HK-2 (cell line): Measurements from ENCODE around the gene FOXJ3.

Experiments
- DNase-seq: peaks from one replicate; pipeline ENCODE4 v3.0.0-alpha.2; 2018; ENCODE audit not compliant: unreplicated experiment

FOXJ3 gene

GRCh38 chr1:42189931-42190853 is 144.8 kb downstream of the FOXJ3 start:
- DNase-seq = no peak

GRCh38 chr1:42186152-42186551 is 148.9 kb downstream of the FOXJ3 start:
- DNase-seq = no peak

DNA sequence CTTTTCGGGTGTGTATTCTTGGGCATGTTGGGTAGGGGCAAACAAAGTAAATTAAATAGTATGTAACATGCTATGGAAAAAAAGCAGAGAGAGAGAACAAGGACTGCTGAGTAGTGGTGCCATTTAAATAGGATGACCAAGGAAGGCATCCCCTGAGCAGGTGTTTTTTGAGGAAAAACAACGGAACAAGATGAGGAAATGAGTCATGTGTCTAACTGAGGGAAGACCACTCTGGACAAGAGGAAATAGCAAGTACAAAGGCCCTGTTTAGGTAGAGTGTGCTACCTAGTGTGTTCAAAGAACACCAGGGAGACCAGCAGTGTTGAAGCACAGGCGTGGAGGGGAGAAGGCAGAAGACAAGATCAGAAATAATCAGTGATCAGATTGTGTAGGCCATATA is 150.4 kb downstream of the FOXJ3 start:
- no peak for DNase-seq

DNA sequence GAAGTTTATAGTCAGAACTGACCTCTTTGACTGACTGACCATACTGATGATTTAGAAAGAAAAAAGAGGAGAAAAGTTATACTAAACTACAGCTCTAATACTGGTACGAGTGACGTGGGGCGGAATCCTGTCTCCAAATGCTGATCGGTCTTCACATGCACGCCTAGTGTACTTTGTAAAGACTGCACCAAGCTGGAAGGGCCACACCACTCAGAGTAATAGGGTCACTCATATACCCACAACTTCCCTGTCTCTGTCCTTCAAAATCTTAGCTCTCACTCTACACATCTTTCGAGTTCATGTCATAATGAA is 151.1 kb downstream of the FOXJ3 start:
- no peak for DNase-seq

DNA sequence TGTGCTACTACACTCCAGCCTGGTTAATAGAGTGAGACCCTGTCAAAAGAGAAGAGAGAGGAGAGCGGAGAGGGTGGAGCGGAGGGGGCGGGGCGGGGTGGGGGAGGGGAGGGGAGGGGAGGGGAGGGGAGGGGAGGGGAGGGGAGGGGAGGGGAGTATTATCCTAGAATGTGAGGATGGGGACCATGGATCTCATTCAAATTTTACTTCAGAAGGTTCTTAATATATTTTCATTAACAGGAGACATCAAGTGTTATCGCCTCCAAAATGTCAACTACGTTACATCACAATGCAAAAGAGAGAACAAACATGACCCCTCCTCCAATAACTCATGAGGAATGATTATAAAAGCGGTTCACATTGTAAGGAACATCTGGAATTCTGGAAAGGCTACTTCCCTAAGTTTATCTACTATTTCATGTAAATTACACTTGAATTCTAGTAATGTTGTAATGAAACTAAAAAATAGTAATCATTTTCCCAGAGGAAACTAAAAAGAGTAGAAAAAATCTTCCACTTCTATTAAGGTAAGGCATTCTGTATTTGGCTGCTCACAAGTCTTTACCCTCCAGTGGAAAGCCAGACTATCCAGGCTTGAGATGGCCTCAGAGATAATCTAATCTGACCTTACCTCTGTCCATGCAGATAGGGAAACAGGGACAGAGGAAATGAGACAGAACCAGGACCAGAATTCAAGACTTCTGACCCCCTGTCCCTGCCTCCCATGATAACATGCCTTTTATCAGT is 151.7 kb downstream of the FOXJ3 start:
- no peak for DNase-seq

- no peak for DNase-seq
Measured at GRCh38 chr1:42181687-42182086, 153.3 kb downstream of the FOXJ3 start.

DNA sequence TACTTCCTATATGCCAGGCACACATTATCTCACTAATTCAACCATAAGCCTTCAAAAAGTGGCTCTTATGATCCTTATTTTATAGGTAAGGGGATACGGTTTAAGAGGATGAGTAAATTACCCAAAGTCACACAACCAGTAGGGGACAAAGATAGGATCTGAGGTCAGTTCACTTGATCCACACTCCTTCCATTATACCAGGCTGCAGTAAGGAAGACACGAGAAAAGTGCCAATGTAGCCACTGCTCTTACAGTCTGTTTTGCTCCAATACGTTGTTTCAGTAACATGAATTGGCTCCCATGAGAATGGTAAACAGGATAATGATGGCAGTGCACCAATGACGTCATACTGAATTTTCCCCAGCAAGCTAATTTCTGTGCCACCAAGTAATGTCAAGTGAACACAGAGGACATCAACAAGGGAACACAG is 155.1 kb downstream of the FOXJ3 start:
- DNase-seq = no peak

- no peak for DNase-seq
Measured at GRCh38 chr1:42179275-42179674, 155.8 kb downstream of the FOXJ3 start.

GRCh38 chr1:42178249-42178648 is 156.8 kb downstream of the FOXJ3 start:
- DNase-seq = no peak

DNA sequence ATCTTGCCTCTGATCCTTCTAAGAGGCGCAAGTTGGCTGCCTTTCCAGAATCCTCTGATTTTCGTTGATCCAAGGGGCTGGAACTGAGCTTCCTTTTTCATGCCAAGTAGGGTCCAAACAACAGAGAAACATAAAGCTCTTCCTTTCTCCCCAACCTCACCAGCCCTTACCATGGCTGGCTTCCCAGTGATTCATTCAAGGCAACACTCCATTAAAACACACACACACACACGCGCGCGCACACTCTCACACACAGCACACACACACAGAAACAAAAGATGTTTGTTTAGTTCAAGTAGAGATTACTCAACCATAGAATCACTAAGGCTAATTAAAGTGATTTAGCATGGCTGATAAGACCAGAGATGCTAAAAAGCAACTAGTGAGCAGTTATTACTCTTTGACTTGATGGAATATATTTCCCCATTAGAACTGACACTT is 157.5 kb downstream of the FOXJ3 start:
- DNase-seq = peak; percentile 33

GRCh38 chr1:42176902-42177519 is 158.0 kb downstream of the FOXJ3 start:
- no peak for DNase-seq

DNA sequence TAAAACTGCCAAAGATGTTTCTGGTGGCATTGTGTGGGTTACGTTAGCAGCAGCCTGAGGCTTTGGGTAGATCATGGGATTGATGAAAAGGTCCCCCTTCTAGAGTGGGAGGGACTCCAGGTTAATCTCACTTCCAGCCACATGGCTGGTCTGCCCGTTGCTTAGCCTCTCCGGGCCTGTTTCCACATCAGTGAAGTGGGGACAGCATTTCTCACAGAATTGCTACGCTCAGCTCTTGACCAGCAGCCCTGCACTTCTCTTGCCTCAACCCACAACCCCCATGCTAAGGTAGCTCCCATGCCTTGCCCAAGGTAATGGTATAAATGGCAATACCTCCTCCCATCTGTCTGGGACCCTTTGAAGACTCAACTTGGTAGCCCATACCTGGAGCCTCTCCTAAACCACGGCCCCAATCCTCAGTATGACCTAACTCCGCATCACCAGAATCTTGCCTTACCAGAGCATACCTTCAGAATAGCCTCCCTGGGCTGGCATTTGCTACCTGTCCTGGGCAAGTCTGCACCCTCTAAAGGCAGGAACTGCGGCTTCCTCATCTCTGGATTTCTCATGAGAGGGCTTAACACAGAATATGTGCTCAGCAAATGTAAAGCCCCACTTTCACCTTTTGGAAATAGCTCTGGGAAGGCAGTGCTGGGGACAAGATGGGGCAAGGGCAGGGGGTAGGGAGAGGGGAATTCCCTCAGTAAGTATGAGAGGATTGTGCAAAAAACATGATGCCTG is 159.6 kb downstream of the FOXJ3 start:
- no peak for DNase-seq

DNA sequence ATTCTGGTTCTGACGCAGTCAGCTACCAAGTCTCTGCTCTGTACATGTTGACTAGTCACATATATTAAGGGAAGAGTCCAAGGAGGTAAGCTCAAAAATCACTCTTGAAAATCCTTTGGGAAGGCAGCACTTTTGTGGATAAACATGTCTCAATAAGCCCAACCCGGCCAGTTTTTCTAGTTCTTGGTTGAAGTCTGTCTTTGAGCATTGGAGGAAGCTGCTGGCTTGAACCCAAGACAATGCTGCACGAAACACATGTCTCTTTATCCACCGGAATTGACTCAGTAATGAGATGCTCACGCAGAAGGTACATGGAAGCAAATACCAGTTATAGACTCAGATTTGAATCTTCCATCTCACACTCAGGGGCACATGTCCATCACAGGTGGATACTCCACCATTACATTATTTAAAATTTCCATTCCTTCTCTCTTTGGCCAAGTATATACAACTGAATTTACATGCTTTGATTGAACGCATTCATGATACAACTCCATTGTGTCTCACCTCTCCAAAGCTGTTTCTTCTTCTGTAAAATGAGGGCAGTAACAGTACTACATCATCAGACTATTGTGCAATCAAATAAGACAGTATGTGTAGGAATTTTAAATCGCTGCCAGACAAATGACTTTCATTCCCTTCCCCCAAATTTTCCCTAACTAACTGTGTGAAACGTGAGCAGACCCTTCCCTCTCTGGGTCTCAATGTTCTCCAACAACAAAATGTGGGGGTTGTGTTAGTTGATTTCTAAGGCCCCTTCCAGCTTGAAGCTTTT is 160.9 kb downstream of the FOXJ3 start:
- no peak for DNase-seq

GRCh38 chr1:42173155-42173933 is 161.7 kb downstream of the FOXJ3 start:
- peak; percentile 62 for DNase-seq

GRCh38 chr1:42172381-42173133 is 162.5 kb downstream of the FOXJ3 start:
- no peak for DNase-seq

DNA sequence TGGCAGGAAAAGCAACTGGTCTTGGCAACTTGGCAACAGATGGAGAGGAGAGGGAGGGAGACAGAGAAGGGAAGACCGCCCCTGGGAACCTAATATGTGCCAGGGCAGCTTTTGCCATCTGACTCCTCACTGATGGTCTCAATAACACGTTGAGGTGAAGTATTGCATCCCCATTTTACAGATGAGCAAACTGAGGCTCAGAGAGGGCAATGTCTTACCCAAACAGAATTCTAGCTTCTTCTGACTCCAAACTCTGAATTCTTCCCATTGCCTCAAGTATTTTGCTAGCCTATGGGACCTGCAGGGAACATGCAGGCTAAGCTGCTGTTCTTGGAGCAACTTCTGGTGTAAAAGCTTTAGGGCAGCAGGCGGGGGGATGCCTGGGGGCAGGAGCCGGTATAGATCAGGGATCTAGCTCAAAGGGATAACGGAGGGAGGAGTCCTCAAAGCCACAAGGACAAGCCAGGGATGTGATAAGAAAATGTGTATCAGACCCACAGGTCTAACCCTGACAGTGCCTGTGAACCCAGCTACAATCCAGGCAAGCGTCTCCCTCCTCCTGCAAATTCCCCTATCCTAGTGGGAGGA is 163.3 kb downstream of the FOXJ3 start:
- DNase-seq = no peak

DNA sequence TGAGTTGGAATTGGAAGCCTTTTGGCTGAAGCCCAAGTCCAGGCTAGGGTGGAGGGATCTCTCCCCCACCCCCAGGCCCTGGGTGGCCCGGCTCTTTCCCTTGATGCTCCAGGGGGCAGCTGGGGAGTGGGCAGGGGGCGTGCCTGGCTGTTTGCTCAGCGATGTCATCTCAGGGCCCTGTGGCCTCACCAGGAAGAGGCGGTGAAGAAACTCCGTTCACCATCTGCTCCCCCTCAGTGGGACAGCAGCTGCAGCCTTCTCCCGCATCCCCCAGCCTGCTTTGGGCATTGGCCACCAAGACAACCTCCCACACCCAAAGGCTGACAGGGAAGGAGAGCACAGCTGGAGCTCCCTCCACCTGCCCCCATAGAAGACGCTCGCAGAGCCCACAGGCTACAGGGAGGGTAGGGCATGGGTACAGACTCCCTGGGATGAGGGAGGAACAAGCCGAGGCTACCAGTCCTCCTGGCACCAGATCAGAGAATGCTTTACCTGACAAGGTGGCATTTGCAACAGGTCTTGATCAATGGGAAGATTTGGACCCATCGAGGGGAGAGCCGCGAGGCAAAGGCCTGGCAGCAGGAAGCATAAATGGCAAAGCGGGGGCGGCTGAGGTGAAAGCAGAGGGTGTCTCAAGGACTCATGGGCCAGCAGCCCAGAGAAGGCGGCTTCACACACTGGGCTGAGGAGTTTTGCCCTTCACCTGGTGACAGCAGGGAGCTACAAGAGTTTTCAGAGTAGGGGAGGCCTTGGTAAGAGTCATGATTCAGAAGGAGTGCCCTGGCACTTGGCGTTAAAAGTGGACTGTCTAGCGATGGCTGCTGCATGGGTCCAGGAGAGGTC is 164.0 kb downstream of the FOXJ3 start:
- no peak for DNase-seq

DNA sequence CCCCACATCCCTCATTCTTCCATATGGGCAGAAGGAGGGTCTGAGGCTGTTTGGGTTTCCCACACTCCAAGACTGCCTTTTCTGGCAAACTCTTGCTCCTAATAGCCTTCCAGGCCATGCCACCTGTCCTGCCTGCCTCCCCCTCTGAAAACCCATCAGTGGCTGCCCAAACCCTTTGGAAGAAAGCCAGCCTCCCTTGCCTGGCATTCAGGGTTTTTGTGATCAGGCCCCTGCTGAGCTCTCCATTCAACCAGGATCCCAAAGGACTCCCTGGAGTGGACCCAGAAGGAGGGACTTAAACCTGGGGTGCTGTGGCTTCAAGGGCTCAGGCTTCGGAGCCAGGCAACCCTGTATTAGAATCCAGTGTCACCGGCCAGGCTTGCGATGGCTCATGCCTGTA is 166.3 kb downstream of the FOXJ3 start:
- no peak for DNase-seq

DNA sequence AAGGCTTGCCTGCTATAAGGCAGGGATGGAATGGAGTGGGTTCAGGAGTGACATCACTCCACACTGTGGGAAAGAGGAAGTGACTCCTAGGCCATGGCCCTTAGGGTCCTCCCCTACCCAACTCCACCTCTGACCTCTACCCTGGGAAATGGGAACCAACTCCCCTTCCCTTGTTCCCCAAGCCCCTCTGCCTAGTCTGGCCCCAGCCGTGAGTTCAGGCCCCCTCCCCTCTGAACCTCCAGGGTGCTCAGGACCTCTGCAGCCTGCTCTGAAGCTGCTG is 166.7 kb downstream of the FOXJ3 start:
- no peak for DNase-seq
